ENCODE results near the gene DPP9. TPM values are rescaled to one million over a fixed set of nuclear protein-coding genes. Genes with fewer than 3 reads are reported as not detected.

Gene DPP9
- total and polyA plus RNA-seq, 2 of the 8 experiments (the other 6 are each of a cell fraction or from before 2014, with no cell fraction given) = 11.6 to 40.7 TPM

DNA sequence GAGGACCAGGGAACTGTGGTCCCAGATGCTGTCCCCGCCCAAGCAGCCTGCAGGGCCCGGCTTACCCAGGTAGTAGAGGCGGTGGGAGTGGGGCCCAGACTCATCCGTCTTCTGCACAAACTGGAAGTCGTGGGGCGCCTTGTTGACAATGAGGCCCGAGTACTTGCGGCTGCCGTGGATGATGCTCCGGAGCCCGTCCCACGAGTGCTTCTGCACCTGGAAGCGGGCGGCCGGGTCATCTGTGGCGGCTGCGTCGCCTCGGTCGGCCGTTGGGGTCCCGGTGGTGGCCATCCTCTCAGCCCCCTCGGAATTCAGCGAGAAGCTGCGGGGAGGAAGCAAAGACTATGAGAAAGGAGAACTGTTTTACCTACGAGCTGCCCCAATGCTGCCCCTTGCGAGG is 9.6 kb downstream of the DPP9 start:
- no peak overlapping the region for H2BK5ac ChIP-seq (ENCODE audit: low read depth, low read length)
- H3K79me2 ChIP-seq (ENCODE audit: control insufficient read depth in 1 of 2, insufficient read depth in 2 of 2, low read length in 2 of 2) = no peaks in the 10 kb centered on the region
- no peaks in the 10 kb centered on the region for H3K9me3 ChIP-seq (ENCODE audit: insufficient read depth in 2 of 2, low read depth in 1 of 2, low read length in 1 of 2)
- no peak overlapping the region for H3K56ac ChIP-seq (replicated peaks; ENCODE audit: insufficient read length, low read depth, low read length)
- no peak overlapping the region for H3K18ac ChIP-seq (ENCODE audit: extremely low read depth, low read length)
- no peak overlapping the region for H3K23ac ChIP-seq (ENCODE audit: insufficient read length)
- H3K36me3 ChIP-seq (ENCODE audit: control insufficient read depth in 2 of 4, insufficient read depth in 4 of 4, low read length in 3 of 4) = peaks cover 8 to 49% (median 39%) of the 10 kb centered on the region in 4 experiments; a peak in 7 of 8 replicates
- ChIA-PET POLR2A (ENCODE audit: partially characterized antibody) (interaction anchor here (0.7 kb wide), 1 partner anchor 34 kb away, joined by 3 read pairs; no protein-coding TSS in a partner anchor), CTCF (ENCODE audit: partially characterized antibody) (no interaction called here)
- H3K4me3 ChIP-seq (ENCODE audit: extremely low read depth in 1 of 4, insufficient read depth in 2 of 4, low read depth in 3 of 4, low read length in 4 of 4) = no peak overlapping the region
- H3K23me2 ChIP-seq (ENCODE audit: low read depth, low read length) = no peaks in the 10 kb centered on the region
- no peak overlapping the region for H3K14ac ChIP-seq (ENCODE audit: insufficient read length)
- no peak overlapping the region for H3K4me2 ChIP-seq (ENCODE audit: insufficient read depth in 1 of 2, low read depth in 2 of 2, low read length in 2 of 2)
- H2BK120ac ChIP-seq (replicated peaks; ENCODE audit: low read depth, low read length) = no peak overlapping the region
- DNase-seq (ENCODE audit: low read depth in 1 of 2, low spot score in 2 of 2) (no peak), FAIRE-seq (no peak)
- TF ChIP-seq SP2 (IDR thresholded peaks at IDR 0.05; ENCODE audit: low read length) (no peak), USF2 (IDR thresholded peaks at IDR 0.05; ENCODE audit: low read length) (no peak)
- H3K4ac ChIP-seq (replicated peaks; ENCODE audit: insufficient read length, low read depth, low read length) = no peak overlapping the region
- no peak overlapping the region for H3K9ac ChIP-seq (replicated peaks in 1 of 4; ENCODE audit: extremely low read depth in 1 of 4, low read depth in 3 of 4, low read length in 3 of 4)
- no peaks in the 10 kb centered on the region for H3K79me1 ChIP-seq (ENCODE audit: low read depth, low read length)
- no peak overlapping the region for H2BK20ac ChIP-seq (ENCODE audit: low read length)
- no peaks in the 10 kb centered on the region for H3K4me1 ChIP-seq (replicated peaks in 1 of 4; ENCODE audit: control insufficient read depth in 3 of 4, insufficient read depth in 4 of 4, low read length in 3 of 4)
- H2AK5ac ChIP-seq (ENCODE audit: low read depth, low read length) = no peak overlapping the region
- no peak overlapping the region for H4K5ac ChIP-seq (ENCODE audit: insufficient read length, low read depth, low read length)
- no peak overlapping the region for H2BK15ac ChIP-seq (ENCODE audit: low read length)
- H3K27ac ChIP-seq (ENCODE audit: low read depth, low read length) = no peak overlapping the region
- no peaks in the 10 kb centered on the region for H3K27me3 ChIP-seq (replicated peaks in 1 of 4; ENCODE audit: control insufficient read depth in 3 of 4, extremely low read depth in 1 of 4, insufficient read depth in 3 of 4, low read length in 3 of 4)
- H4K8ac ChIP-seq (ENCODE audit: extremely low read depth, insufficient read depth, low read length) = no peak overlapping the region
- H4K91ac ChIP-seq (replicated peaks; ENCODE audit: insufficient read length, low read length) = no peak overlapping the region
- H2AFZ ChIP-seq (ENCODE audit: low read length) = no peak overlapping the region
- H2BK12ac ChIP-seq (ENCODE audit: low read depth, low read length) = no peak overlapping the region
- H4K20me1 ChIP-seq (replicated peaks in 1 of 2; ENCODE audit: control insufficient read depth in 1 of 2, insufficient read depth in 2 of 2, low read length in 2 of 2) = peaks cover 8 to 13% of the 10 kb centered on the region in 2 experiments
- 96% methylated on average over 27 of the region's 27 CpGs; no CpG with 5 or more reads in 1 of the 2 experiments for WGBS, 2 experiments (ENCODE audit: extremely low coverage in 1 of 2, insufficient coverage in 1 of 2, insufficient read length in 1 of 2, insufficient replicate concordance in 2 of 2, low coverage in 1 of 2, low lambda C conversion rate in 2 of 2, missing lambda C conversion rate in 1 of 2)
